ENCODE data around the gene RAB19.

- TF ChIP-seq ELF4 (CRISPR knock-in tag; IDR thresholded peaks at IDR 0.05; ENCODE audit: low read depth) (no peak), NR3C1 (CRISPR knock-in tag; conservative IDR thresholded peaks at IDR 0.05; ENCODE audit: low read depth) (no peak), SP1 (CRISPR knock-in tag; conservative IDR thresholded peaks at IDR 0.05) (no peak), CTCF (IDR thresholded peaks at IDR 0.05) (no peak), GABPB1 (CRISPR knock-in tag; IDR thresholded peaks at IDR 0.05) (no peak), ZBTB43 (CRISPR knock-in tag; IDR thresholded peaks at IDR 0.05) (no peak), AFF4 (CRISPR knock-in tag; IDR thresholded peaks at IDR 0.05; ENCODE audit: borderline replicate concordance) (no peak), ZNF138 (CRISPR knock-in tag; conservative IDR thresholded peaks at IDR 0.05) (no peak), SMAD3 (CRISPR knock-in tag; IDR thresholded peaks at IDR 0.05; ENCODE audit: borderline replicate concordance) (no peak), ZNF121 (CRISPR knock-in tag; IDR thresholded peaks at IDR 0.05) (no peak), ETV6 (CRISPR knock-in tag; IDR thresholded peaks at IDR 0.05) (no peak), ZSCAN18 (CRISPR knock-in tag; IDR thresholded peaks at IDR 0.05) (no peak)
Observed at GRCh38 chr7:140375892-140376730, 27.7 kb upstream of the RAB19 start.
